DMS53 treated with DMSO at 0.1 percent for 48 hours (cell line): ENCODE measurements around the gene TFDP2.

Experiments used
- DNase-seq: peaks from one replicate; lab custom pipeline; 2025; ENCODE audit not compliant: unreplicated experiment; lab: John Stamatoyannopoulos, UW

Gene TFDP2

DNA sequence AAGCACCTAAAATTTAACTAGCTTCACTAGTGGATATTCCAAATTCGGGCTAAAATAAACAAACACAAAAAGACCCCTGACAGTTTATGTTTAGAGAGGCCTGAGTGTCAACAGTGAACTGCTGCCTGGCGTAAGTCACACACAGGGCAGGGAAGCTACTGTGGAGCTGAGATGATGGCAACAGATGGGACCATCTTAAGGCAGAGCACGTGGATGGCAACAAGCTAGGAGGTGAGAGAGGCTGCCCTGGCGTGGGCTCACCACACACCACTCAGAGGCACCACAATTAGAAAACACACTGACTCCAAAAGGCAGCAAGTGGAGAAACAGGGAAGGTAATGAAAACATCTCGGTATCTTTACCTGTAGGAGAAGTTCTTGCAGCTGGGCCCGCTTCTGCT lies 179.6 kb downstream of the TFDP2 start:
- DNase-seq: no peak

- no peak for DNase-seq
These were observed 183.9 kb downstream of the TFDP2 start for GRCh38 chr3:141965471-141965870.

- no peak for DNase-seq
These were observed 186.0 kb downstream of the TFDP2 start for GRCh38 chr3:141963301-141963700.

- no peak for DNase-seq
These were observed 188.6 kb downstream of the TFDP2 start for GRCh38 chr3:141960731-141961130.

DNA sequence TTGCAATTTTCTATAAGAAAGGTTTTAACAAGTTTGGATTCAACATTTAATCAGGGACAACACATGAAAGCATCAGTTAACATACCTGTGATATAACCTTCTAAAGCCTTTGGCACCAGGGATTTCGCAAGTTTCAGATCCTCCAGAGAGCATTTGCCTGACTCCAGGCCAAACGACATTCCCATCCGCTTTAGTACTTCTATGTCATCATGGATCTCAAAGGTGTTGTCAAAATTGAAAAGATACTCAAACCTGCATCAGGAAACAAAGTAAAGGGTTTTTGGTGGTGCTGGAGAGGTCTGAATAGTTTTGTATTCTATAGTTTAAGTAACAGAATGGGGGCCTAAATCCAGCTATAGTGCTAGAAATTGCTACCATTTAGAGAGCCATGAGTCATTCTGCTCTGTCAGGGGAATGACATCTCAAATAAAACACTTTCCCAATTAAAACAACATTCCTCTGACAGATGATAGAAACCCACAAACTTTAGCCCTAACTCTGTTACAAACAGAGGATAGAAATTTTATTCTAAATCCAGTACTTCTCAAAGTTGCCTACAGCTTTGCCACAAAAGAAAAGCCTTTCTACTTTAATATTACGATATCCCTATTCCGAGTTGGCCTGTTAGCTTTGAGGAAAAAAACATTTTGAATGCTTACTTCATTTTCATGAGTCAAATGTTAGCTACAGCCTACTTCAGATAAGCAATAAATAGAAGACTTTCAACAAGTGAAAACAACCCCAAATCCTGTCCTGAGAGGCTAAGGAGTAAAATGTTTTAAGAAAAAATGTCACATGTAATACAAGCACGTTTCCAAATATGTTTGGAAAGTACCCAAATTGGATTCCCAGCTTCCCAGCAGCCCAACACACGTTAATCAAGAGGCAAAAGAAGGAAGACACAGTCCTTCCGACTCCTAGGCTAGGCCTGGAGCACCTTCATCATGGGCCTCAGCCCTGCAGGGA lies 189.5 kb downstream of the TFDP2 start:
- no peak for DNase-seq

GRCh38 chr3:141955175-141955574 lies 194.2 kb downstream of the TFDP2 start:
- DNase-seq: no peak

DNA sequence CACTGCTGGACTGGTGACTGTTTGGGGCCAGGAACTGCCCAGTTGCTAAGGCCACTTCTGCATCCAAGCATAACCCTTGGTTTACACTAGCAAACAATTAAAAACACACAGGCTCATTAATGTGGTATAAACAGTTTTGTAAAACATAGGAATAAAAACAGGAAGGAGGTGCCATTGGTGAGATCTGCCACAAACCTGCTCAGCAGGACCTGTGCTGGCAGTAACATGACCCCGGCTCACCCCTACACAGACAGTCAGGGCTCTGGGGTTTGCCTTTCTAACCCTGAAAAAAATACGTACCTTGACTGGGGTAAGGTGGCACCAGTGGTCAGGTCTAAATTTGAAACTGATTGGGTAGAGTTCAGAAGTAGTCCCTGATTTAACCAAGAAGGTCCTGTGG lies 196.7 kb downstream of the TFDP2 start:
- no peak for DNase-seq

DNA sequence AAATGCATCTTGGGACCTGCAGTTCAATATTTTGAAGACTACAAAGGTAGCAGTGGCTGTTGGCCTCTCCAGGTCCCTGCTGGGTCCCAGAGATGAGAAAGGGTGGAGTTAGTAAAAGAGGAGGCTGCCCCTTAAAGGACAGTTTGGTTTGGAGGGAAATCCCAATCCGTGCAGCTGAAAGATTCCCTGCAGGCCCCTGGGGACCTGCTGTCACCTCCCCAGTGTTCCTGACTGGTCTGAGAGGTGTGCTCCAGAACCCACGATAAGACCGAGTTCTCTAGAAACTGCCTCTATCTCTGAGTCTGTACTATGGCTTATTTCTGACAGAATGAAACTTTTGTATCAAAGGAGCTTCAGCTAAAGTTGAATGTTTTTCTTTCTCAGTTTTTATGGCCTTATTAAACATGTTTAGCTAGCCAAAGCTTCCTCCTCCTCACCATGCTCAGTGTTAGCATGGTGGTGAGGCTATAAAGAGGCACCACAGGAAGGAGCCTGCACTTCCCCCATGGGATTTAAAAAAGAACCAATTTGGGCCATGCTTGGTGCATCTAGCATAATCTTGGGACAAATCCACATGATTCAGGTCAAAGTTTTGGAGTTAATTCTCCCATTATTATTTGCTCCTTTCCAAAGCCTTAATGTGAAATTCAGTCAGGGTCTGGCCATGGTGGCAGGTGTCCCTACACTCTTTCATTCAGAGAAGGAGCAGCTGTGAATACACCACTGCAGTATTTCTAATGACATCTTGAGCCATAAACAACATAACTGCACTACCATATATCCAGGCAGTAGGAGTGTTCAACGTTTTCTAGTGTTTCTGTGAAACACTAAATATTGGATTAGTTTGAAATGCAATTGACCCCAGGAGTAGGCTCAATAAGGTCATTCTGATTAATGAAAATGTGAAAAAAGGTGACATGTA lies 198.5 kb downstream of the TFDP2 start:
- no peak for DNase-seq

DNA sequence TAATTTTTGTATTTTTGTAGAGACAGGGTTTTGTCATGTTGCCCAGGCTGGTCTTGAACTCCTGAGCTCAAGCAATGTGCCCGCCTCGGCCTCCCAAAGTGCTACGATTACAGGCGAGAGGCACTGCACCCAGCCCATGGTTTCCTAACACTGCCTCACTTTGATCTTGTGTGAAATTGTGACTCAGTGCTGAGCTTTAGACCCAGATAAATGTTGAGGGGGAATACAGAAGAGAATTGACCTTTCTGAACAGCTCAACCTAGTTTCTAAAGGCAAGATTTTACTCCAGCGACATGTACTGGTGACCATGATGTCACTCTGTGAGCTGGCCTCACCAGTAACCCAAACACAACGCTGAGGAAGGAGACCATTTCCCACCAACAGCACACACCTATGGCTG lies 199.4 kb downstream of the TFDP2 start:
- DNase-seq: no peak

DNA sequence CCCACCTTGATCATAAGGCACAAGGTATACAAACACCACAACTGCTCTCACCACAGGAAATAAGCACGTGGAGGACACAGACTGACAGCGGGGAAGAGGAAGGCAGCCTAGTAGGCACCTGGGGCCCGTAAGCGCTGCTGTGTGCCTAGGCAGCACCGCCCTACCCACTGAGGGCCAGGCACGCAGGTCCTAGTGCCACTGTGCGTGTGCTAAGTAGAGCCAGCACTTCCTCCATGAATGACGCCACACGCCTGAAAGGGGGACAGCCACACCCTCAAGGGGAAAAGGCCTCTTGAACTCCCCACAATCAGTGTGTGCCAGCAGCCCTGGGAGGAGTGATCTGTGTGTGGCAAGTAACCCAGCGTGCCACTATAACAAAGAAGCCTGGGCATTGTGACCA lies 199.9 kb downstream of the TFDP2 start:
- no peak for DNase-seq

GRCh38 chr3:141945726-141946485 lies 203.4 kb downstream of the TFDP2 start:
- no peak for DNase-seq

GRCh38 chr3:141942006-141942405 lies 207.3 kb downstream of the TFDP2 start:
- no peak for DNase-seq

DNA sequence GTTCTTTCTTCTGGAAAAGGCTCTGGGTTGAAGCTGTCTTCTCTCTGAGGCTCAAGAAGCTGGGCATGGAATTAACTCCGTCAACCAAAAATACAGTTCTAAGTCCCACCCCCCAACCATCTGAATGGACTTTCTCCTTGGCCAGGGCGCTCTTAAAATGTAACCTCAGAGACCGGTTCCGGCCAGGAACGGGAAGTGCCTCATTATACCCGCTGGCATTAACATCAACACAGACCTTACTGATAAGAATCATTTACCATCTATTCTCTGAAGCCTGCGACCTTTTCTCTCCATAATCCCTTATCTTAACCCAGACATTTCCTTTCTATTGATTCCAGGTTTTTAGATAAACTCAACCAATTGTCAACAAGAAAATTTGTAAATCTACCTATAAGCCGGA lies 208.3 kb downstream of the TFDP2 start:
- no peak for DNase-seq

DNA sequence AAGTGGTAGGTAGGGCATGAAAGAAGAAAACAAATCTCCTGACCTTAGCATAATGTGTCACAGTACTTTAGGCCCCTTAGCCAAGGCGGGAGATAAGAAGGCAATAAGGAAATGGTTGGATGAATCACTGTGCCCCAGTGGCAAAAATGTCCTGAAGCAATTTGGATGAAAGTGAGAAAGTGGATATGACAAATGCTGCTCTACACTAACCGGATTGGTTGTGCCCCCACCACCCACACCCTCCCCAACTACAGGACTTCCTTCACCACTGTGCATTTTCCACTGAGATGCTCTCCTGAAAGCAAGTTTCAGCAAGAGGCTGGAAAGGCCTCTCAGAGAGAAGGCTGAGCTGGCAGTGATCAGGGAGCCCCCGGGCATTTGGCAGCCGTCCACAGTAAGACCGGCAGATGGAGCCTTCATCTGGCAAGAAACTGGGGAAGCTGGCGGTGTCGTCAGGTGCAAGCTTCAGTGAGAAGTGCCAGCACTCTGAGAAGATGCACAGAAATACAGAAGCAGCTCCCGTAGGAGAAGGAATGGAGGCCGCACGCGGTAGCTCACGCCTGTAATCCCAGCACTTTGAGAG lies 209.1 kb downstream of the TFDP2 start:
- DNase-seq: no peak

GRCh38 chr3:141939759-141940158 lies 209.6 kb downstream of the TFDP2 start:
- DNase-seq: no peak

- DNase-seq: no peak
These were observed 211.3 kb downstream of the TFDP2 start for GRCh38 chr3:141938011-141938500.

GRCh38 chr3:141934354-141934753 lies 215.0 kb downstream of the TFDP2 start:
- DNase-seq: no peak

- DNase-seq: no peak
These were observed 215.7 kb downstream of the TFDP2 start for GRCh38 chr3:141933421-141934300.

GRCh38 chr3:141930801-141931200 lies 218.5 kb downstream of the TFDP2 start:
- no peak for DNase-seq
